ENCODE measurements around the gene PHF12.

GRCh38 chr17:28858801-28859355 lies 92.4 kb downstream of the PHF12 start:
- TF ChIP-seq CTCF (IDR thresholded peaks at IDR 0.05) (no peak), EP300 (IDR thresholded peaks at IDR 0.05) (no peak), POLR2AphosphoS5 (IDR thresholded peaks at IDR 0.05) (no peak)

Measured in upper lobe of left lung (tissue), 4 donors.